ENCODE data around the gene HIC1. TPM values are rescaled to one million over a fixed set of nuclear protein-coding genes. Genes with fewer than 3 reads are reported as not detected.

HIC1 gene
- total and polyA plus RNA-seq, 9 of the 15 experiments (the other 6 are each of a cell fraction or from before 2014, with no cell fraction given): 0.01 to 2.5 (median 0.18) TPM

GRCh38 chr17:2064147-2064489 lies 9.2 kb downstream of the HIC1 start:
- Histone ChIP-seq H3K4me2 (ENCODE audit: insufficient read depth, low read length) (no peak overlapping the region), H3K9me3 (replicated peaks; ENCODE audit: control insufficient read depth, insufficient read depth, low read depth, low read length) (no peaks in the 10 kb centered on the region), H3K9me1 (ENCODE audit: control insufficient read depth, insufficient read depth, low read length) (no peaks in the 10 kb centered on the region), H3K4me3 (no peak overlapping the region), H4K20me1 (replicated peaks; ENCODE audit: control insufficient read depth, insufficient read depth, low read length) (no peaks in the 10 kb centered on the region), H3K36me3 (ENCODE audit: control insufficient read depth, insufficient read depth, low read length) (peaks cover 16% of the 10 kb centered on the region; the same call in 2 of the 3 replicates), H3K79me2 (ENCODE audit: control insufficient read depth, insufficient read depth, low read length) (no peaks in the 10 kb centered on the region), H2AFZ (ENCODE audit: low read depth, low read length) (no peak overlapping the region), H3K27me3 (ENCODE audit: control insufficient read depth in 2 of 2, insufficient read depth in 2 of 2, low read length in 2 of 2) (no peaks in the 10 kb centered on the region), H3K9ac (ENCODE audit: insufficient read depth in 1 of 2, low read depth in 2 of 2, low read length in 2 of 2) (no peak overlapping the region), H3K4me1 (replicated peaks in 1 of 2; ENCODE audit: control insufficient read depth in 2 of 2, insufficient read depth in 2 of 2, low read length in 2 of 2) (peaks cover 0 to 25% of the 10 kb centered on the region in 2 experiments; a peak in 2 of 5 replicates), H3K27ac (ENCODE audit: extremely low read depth, low read depth, low read length) (no peak overlapping the region)
- DNase-seq (ENCODE audit: extremely low read depth in 1 of 4, low spot score in 3 of 4): no peak
- no peak for FAIRE-seq
- TF ChIP-seq BDP1 (IDR thresholded peaks at IDR 0.05; ENCODE audit: insufficient read depth, insufficient read length): no peak
- no peak for TF ChIP-seq SREBF1 (IDR thresholded peaks at IDR 0.05; ENCODE audit: borderline replicate concordance, low read depth, low read length)
- TF ChIP-seq BRF1 (IDR thresholded peaks at IDR 0.05; ENCODE audit: borderline replicate concordance, extremely low read depth, insufficient read length): no peak
- no peak for TF ChIP-seq MED1 (CRISPR knock-in tag; IDR thresholded peaks at IDR 0.05; ENCODE audit: borderline replicate concordance)
- TF ChIP-seq ZNF551 (CRISPR knock-in tag; IDR thresholded peaks at IDR 0.05): no peak
- no peak for TF ChIP-seq GTF2A2 (tag; IDR thresholded peaks at IDR 0.05)
- TF ChIP-seq RUNX1 (IDR thresholded peaks at IDR 0.05; ENCODE audit: low read depth): no peak
- no peak for TF ChIP-seq ID3 (CRISPR knock-in tag; IDR thresholded peaks at IDR 0.05)
- TF ChIP-seq ID3 (tag; IDR thresholded peaks at IDR 0.05): no peak
- no peak for TF ChIP-seq MXI1 (IDR thresholded peaks at IDR 0.05; ENCODE audit: low read depth, low read length)
- TF ChIP-seq USF2 (CRISPR knock-in tag; IDR thresholded peaks at IDR 0.05): no peak
- no peak for TF ChIP-seq MBD1 (CRISPR knock-in tag; IDR thresholded peaks at IDR 0.05)
- TF ChIP-seq BCL6 (CRISPR knock-in tag; IDR thresholded peaks at IDR 0.05): no peak
- no peak for TF ChIP-seq HOMEZ (CRISPR knock-in tag; IDR thresholded peaks at IDR 0.05)
- no peak for ATAC-seq
- intact Hi-C loops (cut with micrococcal nuclease) (no loop called here), in situ Hi-C loops (cut with MboI) (loop anchor here (10.0 kb wide), 1 partner anchor 181 kb away; no protein-coding TSS in a partner anchor)
- BruUV-seq (replicated peaks): no TSS peak
- 45% methylated on average over 4 of the region's 5 CpGs for WGBS (ENCODE audit: insufficient coverage, low coverage, missing lambda C conversion rate)
- ChIA-PET POLR2A (interaction anchor here (1.0 kb wide), 1 partner anchor 13 kb away, joined by 3 read pairs; no protein-coding TSS in a partner anchor), CTCF (ENCODE audit: low intra/inter-chr PET ratio) (no interaction called here)

All from K562 (cell line).